Measurements from ENCODE around the gene SETX.

The SETX gene

DNA sequence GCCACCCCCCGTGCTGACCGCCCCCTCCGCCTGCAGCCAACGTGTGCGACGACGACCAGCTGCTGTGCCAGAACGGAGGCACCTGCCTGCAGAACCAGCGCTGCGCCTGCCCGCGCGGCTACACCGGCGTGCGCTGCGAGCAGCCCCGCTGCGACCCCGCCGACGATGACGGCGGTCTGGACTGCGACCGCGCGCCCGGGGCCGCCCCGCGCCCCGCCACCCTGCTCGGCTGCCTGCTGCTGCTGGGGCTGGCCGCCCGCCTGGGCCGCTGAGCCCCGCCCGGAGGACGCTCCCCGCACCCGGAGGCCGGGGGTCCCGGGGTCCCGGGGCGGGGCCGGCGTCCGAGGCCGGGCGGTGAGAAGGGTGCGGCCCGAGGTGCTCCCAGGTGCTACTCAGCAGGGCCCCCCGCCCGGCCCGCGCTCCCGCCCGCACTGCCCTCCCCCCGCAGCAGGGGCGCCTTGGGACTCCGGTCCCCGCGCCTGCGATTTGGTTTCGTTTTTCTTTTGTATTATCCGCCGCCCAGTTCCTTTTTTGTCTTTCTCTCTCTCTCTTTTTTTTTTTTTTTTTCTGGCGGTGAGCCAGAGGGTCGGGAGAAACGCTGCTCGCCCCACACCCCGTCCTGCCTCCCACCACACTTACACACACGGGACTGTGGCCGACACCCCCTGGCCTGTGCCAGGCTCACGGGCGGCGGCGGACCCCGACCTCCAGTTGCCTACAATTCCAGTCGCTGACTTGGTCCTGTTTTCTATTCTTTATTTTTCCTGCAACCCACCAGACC lies 112.8 kb downstream of the SETX start:
- in situ Hi-C loops (cut with HindIII; ENCODE audit: low sequenced_read_pairs) = no loop called here

DNA sequence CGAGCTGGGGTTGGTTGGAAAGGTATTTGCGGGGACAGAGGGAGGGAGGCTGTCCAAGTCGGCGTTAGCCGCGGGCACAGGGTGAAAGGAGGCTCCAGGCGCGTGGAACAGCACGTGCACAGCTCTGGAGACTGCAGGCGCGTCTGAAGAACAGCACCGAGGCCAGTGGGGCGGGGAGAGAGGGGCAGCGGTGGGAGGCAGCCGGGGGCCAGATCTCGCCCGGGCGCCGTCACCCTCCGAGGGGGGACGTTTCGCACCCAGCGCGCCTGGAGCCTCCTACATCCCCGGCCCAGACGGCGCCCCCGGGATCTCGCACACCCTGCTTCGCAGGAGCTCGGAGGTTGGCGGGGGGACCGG lies 113.3 kb downstream of the SETX start:
- in situ Hi-C loops (cut with HindIII; ENCODE audit: low sequenced_read_pairs) = no loop called here

DNA sequence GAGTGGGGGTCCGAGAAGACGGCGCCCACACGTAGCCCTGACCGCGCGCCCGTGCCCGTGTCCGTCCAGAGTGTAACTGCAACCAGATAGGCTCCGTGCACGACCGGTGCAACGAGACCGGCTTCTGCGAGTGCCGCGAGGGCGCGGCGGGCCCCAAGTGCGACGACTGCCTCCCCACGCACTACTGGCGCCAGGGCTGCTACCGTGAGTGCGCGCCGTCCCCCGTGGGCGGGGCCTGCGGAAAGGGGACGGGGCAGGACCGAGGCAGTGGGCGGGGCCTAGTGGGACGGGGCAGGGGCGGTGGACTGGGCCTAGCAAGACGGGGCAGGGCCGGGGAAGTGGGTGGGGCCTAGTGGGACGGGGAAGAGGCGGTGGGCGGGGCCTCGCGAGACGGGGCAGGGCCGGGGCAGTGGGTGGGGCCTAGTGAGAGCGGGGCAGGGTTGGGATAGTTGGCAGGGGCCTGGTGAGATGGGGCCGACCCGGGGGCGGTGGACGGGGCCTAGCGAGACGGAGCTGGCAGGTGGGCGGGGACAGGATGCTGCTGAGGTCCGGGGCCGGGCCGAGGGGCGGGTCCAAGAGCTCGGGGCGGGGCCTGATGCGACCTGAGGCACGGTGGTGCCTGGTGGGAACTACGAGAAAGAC lies 113.8 kb downstream of the SETX start:
- in situ Hi-C loops (cut with HindIII; ENCODE audit: low sequenced_read_pairs) = no loop called here

DNA sequence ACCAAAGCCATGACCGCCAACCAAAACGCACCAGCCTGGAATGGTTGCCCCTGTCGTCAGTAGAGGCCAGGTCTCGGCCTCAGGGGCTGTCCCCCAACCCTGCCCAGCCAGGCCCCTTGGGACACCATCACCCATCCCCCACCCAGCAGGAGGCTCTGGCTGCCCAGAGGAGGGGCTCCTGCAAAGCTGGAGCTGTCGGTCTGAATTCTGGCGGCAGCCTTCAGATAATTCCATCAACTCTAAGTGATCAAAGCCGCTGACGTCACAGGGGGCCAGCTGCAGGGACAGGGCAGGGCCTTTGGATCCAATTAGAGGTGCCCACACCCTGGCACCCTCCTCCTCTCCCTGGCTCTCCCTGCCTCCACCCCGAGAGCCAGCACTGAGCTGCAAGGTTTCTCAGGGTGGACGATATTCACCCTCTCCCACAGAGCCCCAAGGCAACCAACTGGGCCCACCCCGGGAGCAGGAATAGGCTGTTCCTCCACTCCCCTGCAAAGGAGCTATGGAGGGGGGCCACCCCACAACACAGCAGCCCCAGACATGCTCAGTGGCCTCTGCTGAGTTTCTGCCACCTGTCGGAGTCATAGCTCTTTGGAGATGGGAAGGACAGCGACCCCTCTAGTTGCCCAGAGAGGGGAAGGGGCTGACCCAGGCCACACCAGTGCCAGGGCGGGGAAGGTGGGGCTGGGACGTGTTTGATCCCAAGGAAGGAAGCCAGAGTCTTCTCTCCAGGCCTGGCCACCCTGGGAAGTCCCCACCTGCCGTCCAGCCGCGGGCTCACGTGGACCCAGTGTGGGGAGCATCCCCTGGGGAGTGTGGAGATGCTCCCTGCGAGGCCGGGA lies 114.6 kb downstream of the SETX start:
- in situ Hi-C loops (cut with HindIII; ENCODE audit: low sequenced_read_pairs) = loop anchor here (5.0 kb wide), 2 partner anchors 73 to 438 kb away; no protein-coding TSS in a partner anchor

DNA sequence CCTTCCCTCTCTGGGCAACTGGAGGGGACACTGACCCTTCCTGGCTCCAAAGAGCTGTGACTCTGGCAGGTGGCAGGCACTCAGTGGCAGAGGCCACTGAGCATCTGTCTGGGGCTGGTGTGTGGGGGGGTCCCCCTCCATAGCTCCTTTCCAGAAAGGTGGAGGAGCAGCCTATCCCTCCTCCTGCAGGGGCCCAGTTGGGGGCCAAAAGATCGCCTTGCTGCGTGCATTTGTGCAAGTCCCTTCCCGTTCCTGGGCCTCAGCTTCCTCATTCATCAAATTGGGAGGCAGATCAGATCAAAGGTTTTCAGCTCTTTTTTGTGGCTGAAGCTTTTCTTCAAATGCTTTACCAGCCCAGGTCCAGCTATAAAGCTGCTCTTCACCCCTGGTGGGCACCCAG lies 115.3 kb downstream of the SETX start:
- in situ Hi-C loops (cut with HindIII; ENCODE audit: low sequenced_read_pairs) = loop anchor here (5.0 kb wide), 2 partner anchors 72 to 437 kb away; no protein-coding TSS in a partner anchor

DNA sequence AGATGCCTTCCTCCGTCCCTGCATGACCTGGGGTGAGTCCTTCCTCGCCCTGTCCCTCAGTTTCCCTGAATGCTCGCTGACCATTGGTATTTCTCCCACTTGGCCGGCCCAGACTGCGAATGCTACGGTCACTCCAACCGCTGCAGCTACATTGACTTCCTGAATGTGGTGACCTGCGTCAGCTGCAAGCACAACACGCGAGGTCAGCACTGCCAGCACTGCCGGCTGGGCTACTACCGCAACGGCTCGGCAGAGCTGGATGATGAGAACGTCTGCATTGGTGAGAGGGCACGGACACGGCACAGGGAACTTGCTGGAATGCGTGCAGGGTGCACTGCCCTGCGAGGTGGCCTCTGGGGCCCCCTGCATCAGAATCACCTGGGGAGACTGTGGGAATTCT lies 115.8 kb downstream of the SETX start:
- in situ Hi-C loops (cut with HindIII; ENCODE audit: low sequenced_read_pairs) = loop anchor here (5.0 kb wide), 2 partner anchors 72 to 437 kb away; no protein-coding TSS in a partner anchor

DNA sequence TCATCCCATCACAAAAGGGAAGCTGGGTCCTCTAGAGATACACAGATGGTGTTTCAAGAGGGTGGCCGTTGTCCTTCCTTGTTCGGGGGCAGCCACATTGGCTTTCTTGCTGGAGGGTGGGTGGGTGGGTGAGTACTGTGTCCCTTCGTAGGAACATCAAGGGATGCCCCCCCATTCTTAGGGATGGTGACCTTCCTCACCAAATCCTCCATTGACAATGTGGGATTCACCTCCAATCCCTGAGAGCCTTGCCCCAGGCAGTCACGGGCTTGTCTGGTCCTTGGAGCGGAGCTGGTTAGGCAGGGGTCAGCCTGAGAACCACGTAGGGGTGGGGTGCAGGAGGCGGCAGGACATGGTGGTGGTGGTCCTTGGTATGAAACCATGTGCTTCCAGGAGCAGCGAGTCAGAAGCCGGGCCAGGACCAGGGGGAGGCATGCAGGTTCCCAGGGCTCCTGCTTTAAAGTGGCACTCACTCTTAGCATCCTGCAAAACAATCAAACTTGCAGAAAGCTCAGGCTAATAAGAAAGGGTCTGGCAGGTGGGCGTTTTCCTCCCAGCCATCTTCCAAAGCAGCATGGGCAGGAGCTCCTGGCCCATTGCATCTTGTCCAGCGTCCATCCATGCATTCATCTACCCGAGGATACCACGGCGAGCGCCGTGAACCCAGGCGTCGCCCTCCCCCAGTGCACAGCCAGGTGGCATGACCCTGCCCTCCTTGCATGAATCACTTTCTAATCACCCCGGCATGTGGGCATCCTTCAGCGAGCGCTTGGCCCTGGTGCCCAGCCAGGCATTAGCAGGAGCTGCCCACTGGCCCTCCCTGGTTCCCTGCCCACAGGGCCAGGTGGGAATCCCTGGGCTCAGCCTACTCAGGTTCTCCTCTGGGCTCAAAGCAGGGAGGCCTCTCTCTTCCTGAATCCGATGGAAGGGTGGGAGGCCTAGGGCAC lies 116.5 kb downstream of the SETX start:
- in situ Hi-C loops (cut with HindIII; ENCODE audit: low sequenced_read_pairs) = loop anchor here (5.0 kb wide), 2 partner anchors 71 to 436 kb away; no protein-coding TSS in a partner anchor

DNA sequence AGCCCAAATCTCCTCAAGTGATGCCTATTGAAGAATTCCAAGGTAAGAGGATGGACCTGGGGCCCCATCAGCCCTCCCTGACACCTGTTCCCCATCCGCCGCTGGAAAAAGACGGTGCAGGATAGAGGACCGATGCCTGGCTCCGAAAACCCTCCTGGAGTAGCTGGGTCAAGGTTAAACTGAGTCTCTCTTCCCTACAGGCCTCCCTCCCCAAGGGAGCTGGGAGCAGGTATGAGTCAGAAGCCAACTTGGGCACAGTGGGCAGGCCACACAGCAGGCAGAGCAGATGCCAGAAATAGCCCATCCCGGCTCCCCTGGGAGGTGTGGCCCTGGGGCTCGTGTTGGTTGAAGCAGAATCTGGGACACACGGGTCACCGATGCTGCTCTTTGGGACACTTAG lies 117.3 kb downstream of the SETX start:
- in situ Hi-C loops (cut with HindIII; ENCODE audit: low sequenced_read_pairs) = loop anchor here (5.0 kb wide), 2 partner anchors 70 to 435 kb away; no protein-coding TSS in a partner anchor

DNA sequence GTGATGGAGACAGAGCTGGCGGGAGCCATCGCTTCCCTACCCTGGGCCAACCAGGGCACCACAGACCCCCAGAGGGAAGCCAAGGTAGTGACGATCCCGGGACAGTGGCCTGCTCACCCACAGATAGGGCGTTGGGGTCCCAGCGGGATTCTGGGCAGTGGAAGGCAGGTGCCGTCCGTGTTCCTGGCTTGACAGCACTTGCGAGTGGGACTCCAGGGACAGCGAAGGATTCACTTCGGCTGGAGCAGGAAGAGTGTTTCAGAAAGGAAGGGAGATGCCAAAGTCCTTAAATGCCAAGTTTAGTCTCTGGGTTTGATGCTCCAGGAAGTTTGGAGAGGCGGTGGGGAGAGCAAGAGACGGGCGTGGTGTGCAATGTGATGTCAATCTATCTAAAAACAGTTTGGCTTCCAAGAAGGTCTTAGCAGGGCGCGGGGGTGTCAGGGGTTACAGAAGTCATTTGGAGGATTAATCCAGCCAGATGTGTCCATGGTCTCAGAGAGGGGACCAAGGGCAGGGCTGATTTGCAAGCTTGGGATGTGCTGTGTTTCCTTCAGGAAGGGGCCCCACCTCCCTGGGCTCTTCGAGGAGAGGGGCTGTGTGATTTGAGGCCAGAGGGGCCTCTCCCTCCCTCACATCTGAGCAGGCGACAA lies 118.0 kb downstream of the SETX start:
- in situ Hi-C loops (cut with HindIII; ENCODE audit: low sequenced_read_pairs) = loop anchor here (5.0 kb wide), 2 partner anchors 69 to 434 kb away; no protein-coding TSS in a partner anchor

DNA sequence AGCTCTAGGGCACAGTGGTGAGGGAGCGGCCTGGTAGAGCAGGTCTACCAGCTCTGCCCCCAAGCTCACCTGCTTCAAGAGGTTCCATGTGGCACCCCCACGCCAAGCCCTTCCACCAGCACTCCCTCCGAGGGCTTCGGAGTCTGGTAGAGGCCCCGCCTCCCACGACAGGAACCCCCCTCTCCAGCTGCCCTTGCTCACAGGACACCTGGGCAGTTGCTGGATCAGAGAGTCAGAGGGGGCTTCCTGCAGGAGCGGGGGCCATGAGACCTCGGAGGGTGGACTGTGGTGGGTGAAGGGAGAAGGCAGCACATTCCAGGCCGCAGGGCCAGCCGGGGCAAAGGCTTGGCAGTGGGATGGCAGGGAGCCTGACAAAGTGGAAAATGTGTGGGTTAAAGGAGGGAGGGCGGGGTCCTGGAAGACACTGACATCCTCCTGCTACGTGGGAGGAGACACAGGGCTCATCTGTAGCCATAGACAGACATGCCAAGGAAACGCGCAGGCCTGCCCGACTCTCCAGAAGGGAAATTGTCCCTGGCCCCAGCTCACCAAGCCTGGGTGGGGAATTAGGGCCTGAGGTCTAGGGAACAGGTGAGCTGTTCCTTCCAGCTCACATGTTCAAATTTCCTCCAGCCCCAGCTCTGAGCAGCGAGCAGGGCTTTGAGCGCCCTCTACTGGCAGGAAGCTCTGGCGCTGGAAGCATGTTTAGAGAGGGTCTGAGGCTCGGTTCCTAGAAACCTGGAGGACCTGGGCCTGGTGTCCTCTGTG lies 118.7 kb downstream of the SETX start:
- in situ Hi-C loops (cut with HindIII; ENCODE audit: low sequenced_read_pairs) = loop anchor here (5.0 kb wide), 2 partner anchors 69 to 434 kb away; no protein-coding TSS in a partner anchor

DNA sequence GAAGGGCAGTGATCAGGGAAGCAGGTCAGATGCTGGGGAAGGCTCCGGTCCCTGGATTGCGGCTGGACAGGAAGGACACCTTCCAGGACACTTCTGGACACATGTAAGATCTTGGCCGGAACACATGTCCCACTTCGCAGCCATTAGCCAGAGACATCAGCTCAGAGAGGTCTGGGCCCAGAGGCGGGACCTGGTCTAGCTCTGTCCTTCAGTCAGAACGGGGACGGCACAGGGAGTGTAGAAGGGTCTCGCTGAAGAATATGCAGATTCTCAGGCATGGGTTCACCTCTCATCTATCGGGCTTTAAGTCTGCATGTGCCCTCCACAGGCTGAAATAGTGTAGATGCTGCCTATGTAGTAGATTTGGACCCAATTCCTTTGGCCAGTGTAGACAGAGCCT lies 119.7 kb downstream of the SETX start:
- in situ Hi-C loops (cut with HindIII; ENCODE audit: low sequenced_read_pairs) = loop anchor here (5.0 kb wide), 2 partner anchors 68 to 433 kb away; no protein-coding TSS in a partner anchor

DNA sequence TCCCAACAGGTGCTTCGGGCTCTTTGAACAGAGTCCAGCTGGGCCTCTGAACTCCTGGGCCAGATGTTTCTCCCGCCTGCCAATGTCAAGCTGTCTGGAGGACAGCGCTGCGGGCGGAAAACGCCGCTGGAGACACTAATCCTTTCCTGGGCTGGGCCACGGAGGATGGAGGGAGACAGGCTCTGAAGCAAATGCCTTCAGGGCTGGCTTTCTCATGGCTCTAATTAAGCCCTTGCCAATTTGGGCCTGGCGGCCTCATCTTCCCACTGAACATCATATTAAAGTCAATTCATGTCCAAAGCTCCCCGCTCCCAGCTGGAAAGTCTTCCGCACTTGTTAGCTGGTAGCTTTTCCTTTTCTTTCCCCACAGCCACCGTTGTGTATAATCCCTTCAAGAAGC lies 120.3 kb downstream of the SETX start:
- in situ Hi-C loops (cut with HindIII; ENCODE audit: low sequenced_read_pairs) = no loop called here

DNA sequence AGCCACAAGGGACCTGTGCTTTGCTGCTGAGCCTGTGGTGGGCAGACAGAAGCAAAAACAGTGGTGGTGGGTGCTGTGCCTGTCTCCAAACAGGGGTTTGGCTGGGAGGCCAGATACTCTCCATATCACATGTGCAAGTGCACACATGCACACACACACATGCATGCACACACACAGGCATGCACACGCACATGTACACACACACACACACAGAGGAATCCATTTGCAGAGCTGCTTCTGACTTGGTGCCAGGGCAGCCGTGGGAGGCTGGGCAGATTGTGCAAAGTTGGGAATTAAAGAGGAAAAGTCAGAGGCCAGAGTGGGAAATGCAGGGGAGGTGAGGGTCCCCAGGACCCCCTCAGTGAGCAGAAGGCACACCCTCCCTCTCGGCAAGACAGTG lies 121.6 kb downstream of the SETX start:
- in situ Hi-C loops (cut with HindIII; ENCODE audit: low sequenced_read_pairs) = no loop called here

DNA sequence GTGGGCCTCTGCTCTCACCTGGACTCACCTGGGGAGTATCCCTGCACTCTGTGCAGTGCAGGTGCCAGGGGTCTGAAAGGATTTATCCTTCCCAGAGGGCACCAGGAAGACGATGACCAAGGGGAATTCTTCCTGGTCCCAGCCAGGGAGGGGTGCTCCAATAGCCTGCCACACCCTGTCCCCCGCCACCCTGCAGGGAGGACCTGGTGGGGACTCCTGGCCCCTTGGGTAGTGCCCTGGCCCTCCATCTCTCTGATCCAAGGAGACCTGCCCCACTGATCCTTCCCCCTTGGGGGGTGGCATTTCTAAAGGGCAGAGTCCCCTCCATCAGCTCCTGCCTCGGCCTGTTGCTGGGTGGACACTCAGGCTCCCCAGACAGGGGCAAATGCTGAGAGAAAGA lies 122.3 kb downstream of the SETX start:
- in situ Hi-C loops (cut with HindIII; ENCODE audit: low sequenced_read_pairs) = no loop called here

DNA sequence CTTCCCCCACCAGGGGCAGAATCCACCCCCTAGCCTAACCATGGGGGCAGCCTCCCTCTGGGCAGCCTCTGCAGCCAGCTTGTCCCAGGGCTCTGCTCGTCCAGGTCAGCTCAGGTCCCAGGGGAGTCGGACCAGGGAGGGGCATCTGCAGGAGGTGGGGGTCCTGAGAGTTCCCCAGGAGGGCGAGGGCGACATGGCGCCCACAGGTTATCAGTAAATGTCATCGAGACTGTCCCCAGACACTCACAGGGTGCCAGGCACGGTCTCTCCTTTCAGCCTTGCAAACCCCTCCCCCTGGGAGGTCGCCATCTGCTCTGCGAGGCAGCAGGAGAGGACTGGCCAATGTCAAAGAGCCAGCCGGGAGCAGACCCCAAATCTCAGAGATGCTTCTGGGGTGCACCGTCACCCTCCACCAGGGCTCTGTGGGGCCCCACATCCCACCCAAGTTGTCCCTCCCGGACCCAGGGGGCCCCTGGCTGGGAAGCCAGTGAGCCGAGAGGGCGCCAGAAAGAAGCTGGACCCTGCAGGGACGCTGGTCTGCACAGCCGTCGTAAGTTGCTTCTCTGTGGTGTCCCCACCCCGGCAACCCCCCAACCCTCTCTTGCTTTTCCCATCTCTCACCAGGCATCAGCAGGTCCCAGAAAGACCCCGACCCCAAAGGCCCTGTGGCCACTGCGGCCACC lies 123.6 kb downstream of the SETX start:
- in situ Hi-C loops (cut with HindIII; ENCODE audit: low sequenced_read_pairs) = no loop called here

DNA sequence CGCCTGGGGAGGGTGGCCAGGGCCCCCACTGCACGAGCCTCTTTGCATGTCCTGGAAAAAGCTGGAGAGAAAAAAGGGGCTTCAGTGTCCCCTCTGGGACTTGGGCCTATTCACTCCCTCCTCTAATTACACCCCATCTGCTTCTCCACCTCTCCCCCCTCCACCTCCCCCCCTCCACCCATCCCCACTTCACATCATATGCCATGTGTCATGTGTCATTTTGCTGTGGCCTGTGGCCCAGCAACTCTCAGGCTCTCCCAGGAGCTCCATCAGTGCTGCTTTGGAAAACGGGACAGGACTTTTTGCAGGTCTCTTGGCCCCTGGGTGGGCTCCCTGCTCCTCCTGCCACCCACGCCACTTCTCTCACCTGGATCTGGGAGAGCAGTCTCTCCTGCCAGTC lies 124.2 kb downstream of the SETX start:
- in situ Hi-C loops (cut with HindIII; ENCODE audit: low sequenced_read_pairs) = no loop called here

DNA sequence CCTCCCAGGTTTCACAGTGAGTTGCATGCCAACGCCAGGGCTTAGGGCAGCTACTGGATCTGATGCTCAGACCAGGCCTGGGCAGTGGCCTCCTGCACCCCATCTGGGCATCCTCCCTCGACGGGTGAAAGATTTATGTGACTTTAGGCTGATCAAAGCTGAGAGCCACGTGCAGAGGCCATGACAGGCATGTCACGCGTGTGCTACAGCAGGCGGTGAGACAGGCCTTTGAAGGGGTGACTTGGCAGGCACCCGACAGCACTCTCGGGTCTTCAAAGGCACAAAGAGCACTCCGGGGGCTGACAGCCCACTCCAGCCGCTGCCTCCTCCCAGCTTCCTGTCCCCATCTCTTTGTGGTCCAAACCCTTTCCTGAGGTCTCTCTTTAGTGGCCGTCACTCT lies 126.7 kb downstream of the SETX start:
- in situ Hi-C loops (cut with HindIII; ENCODE audit: low sequenced_read_pairs) = no loop called here
